Body of pancreas (tissue), 4 donors: ENCODE results near the gene HOXB4.

Source experiments
- POLR2A ChIP-seq, 3 donors: fragments of 450-650 bp; IDR thresholded peaks; one replicate each; pipeline ENCODE4 v1.6.1; 2016; ENCODE audit warnings: antibody characterized with exemption in 3 of 3, mild to moderate bottlenecking in 2 of 3
- TF ChIP-seq, protein P1 (sequence below), 7 experiments: fragments of 450-650 bp in 4 of 7; fragments of 200-600 bp in 3 of 7; sonication (generic) in 3 of 7; IDR thresholded peaks; one replicate each; pipeline ENCODE4 v1.5.1; 2016 to 2019; ENCODE audit warnings: antibody characterized with exemption in 7 of 7

DNA sequence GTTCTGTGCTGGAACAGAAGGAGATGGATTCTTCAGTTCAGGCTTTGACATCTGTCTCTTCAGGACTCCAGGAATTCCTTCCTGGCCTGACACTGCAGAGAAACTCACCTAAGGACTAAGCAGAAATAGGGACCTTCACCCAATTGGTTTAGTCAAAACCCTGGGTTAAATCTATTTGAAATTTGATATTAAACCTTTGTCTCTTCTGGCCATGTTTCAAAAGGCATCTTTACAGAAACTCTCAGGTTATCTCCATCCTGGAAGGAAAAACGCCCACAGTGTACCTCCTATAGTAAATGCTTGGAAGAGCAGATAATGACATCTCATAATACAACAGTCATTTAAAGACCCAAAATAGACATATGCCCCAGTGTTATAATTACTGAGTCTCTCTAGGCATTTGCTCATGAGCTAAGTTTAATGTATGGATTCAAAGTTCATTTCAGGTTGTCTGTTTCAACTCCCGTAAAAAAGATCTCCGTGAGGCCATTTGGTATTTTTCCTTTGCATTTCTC is 5.6 kb upstream of the HOXB4 start:
- no peak for TF ChIP-seq POLR2A (IDR thresholded peaks at IDR 0.05)
- TF ChIP-seq, protein P1, sequence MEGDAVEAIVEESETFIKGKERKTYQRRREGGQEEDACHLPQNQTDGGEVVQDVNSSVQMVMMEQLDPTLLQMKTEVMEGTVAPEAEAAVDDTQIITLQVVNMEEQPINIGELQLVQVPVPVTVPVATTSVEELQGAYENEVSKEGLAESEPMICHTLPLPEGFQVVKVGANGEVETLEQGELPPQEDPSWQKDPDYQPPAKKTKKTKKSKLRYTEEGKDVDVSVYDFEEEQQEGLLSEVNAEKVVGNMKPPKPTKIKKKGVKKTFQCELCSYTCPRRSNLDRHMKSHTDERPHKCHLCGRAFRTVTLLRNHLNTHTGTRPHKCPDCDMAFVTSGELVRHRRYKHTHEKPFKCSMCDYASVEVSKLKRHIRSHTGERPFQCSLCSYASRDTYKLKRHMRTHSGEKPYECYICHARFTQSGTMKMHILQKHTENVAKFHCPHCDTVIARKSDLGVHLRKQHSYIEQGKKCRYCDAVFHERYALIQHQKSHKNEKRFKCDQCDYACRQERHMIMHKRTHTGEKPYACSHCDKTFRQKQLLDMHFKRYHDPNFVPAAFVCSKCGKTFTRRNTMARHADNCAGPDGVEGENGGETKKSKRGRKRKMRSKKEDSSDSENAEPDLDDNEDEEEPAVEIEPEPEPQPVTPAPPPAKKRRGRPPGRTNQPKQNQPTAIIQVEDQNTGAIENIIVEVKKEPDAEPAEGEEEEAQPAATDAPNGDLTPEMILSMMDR (IDR thresholded peaks at IDR 0.05): no peak
